SH-SY5Y (cell line): ENCODE results near the gene BICRA.

Source experiments
- GATA2 ChIP-seq: IDR thresholded peaks from 2 replicates; pipeline ENCODE4 v1.6.1; 2011; ENCODE audit warnings: mild to moderate bottlenecking, low read depth, low read length
- GATA3 ChIP-seq: IDR thresholded peaks from 2 replicates; pipeline ENCODE4 v1.6.1; 2011; ENCODE audit warnings: low read depth, mild to moderate bottlenecking, low read length, moderate library complexity

DNA sequence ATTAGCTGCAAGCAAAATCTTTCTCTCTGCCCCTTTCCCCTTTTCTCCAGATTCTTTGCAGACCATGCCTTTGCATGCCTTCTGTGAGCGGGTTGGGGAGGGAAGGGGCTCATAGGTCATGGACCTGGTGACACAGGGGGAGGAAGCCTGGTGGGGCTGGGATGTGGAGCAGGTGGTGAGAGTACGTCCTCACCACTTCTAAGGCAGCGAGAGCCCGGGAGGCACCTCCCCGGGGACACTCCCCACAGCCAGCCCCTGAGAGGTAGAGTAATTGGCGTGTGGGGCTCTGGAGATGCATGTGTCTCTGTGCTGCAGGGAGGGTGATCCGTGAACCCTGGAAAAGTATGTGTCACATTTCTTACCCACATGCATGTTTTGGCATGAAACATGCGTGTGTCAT is 61.8 kb downstream of the BICRA start:
- TF ChIP-seq GATA3 (no peak), GATA2 (no peak)
